T-cell (primary cell): Measurements from ENCODE around the gene UCK2. TPM values are rescaled to one million over a fixed set of nuclear protein-coding genes. Genes with fewer than 3 reads are reported as not detected.

ENCODE experiments used
- ATAC-seq, 4 experiments: fragments of 200-7000 bp in 3 of 4; fragments of 150-1000 bp in 1 of 4; cut with Tn5 transposase; replicated peaks in 1 of 4; 1 replicate in 3 of 4; 2 replicates in 1 of 4; pipeline ENCODE4 v1.10.0; 2021; ENCODE audit warnings: moderate library complexity in 3 of 4, mild to moderate bottlenecking in 2 of 4, moderate number of reproducible peaks in 1 of 4
- CTCF ChIA-PET, 2 donors: fragments of 300-600 bp; sonication (Branson Sonifier 250); formaldehyde crosslinking; loops; one replicate each; lab custom pipeline; 2022; ENCODE audit warnings: antibody characterized with exemption in 2 of 2; lab: Charles Lee
- POLR2A ChIA-PET, 2 donors: fragments of 300-600 bp; sonication (Branson Sonifier 250); formaldehyde crosslinking; loops; one replicate each; lab custom pipeline; 2022; ENCODE audit warnings: antibody characterized with exemption in 2 of 2; lab: Charles Lee
- DNase-seq, 35 experiments: peaks; one replicate each; pipeline versions ENCODE4 v3.0.0 to v3.0.0-alpha.2; 2013 to 2023
- H3K27ac ChIP-seq: one replicate; pipeline ENCODE4 v1.5.1; 2013; ENCODE audit warnings: low read length
- H3K27me3 ChIP-seq, 2 experiments: replicated peaks in 1 of 2; 1 replicate in 1 of 2; 2 replicates in 1 of 2; pipeline versions ENCODE4 v1.6.1 to v1.7.0; 2013; ENCODE audit warnings: low read length in 1 of 2, mixed read lengths in 1 of 2; ENCODE audit not compliant: control insufficient read depth in 2 of 2, insufficient read depth in 2 of 2; ENCODE audit errors: extremely low read depth in 1 of 2
- H3K36me3 ChIP-seq, 2 donors: 1 replicate in 1 of 2; 2 replicates in 1 of 2; pipeline versions ENCODE4 v1.6.1 to v1.7.0; 2013; ENCODE audit warnings: low read length in 1 of 2; ENCODE audit not compliant: control insufficient read depth in 2 of 2, insufficient read depth in 1 of 2; ENCODE audit errors: extremely low read depth in 1 of 2
- H3K4me1 ChIP-seq, 2 experiments: 1 replicate in 1 of 2; 2 replicates in 1 of 2; pipeline versions ENCODE4 v1.6.1 to v1.7.0; 2013; ENCODE audit warnings: low read length in 2 of 2, mixed read lengths in 1 of 2; ENCODE audit not compliant: insufficient read depth in 2 of 2, control insufficient read depth in 1 of 2; ENCODE audit errors: extremely low read depth in 1 of 2
- H3K4me3 ChIP-seq, 2 donors: 1 replicate in 1 of 2; 2 replicates in 1 of 2; pipeline versions ENCODE4 v1.5.1 to v1.7.0; 2013; ENCODE audit warnings: mild to moderate bottlenecking in 2 of 2, low read length in 1 of 2, moderate library complexity in 1 of 2; ENCODE audit not compliant: control insufficient read depth in 1 of 2; ENCODE audit errors: extremely low read depth in 1 of 2
- H3K9me3 ChIP-seq: 2 replicates; pipeline ENCODE4 v1.7.0; 2013
- H3K27ac Mint-ChIP-seq, 2 donors: one replicate each; pipeline ENCODE4 v1.8.0; 2020 to 2021; ENCODE audit warnings: mild to moderate bottlenecking in 2 of 2, mixed read lengths in 2 of 2
- H3K27me3 Mint-ChIP-seq, 2 donors: one replicate each; pipeline ENCODE4 v1.8.0; 2021 to 2022; ENCODE audit warnings: mixed read lengths in 2 of 2
- H3K36me3 Mint-ChIP-seq: one replicate; pipeline ENCODE4 v1.8.0; 2021; ENCODE audit warnings: mixed read lengths
- H3K4me1 Mint-ChIP-seq, 3 donors: one replicate each; pipeline ENCODE4 v1.8.0; 2020 to 2022; ENCODE audit warnings: mixed read lengths in 3 of 3, mild to moderate bottlenecking in 1 of 3
- H3K4me3 Mint-ChIP-seq, 3 donors: one replicate each; pipeline ENCODE4 v1.8.0; 2020 to 2022; ENCODE audit warnings: mild to moderate bottlenecking in 3 of 3, mixed read lengths in 3 of 3, moderate library complexity in 3 of 3
- H3K9me3 Mint-ChIP-seq, 3 donors: one replicate each; pipeline ENCODE4 v1.8.0; 2020 to 2022; ENCODE audit warnings: mixed read lengths in 3 of 3
- WGBS: methylation state at CpG from one replicate; pipeline ENCODE4 v1.1.5; 2013; ENCODE audit warnings: missing lambda C conversion rate; ENCODE audit not compliant: insufficient coverage; 5-methylcytosine and 5-hydroxymethylcytosine counted together
- total RNA-seq, 35 experiments: library from RNA in 6 of 35; stranded (reverse) in 6 of 35; fragments of 120-200 nt in 1 of 35; gene quantifications; one replicate each; pipeline versions ENCODE4 v1.2.1 to v1.2.4 and lab custom pipeline; 2013 to 2026

The UCK2 gene
- total RNA-seq, 5 donors from 2014 or later (not counting 1 experiment from before 2014, with no cell fraction given): 2.8 to 9.0 (median 6.9) TPM

DNA sequence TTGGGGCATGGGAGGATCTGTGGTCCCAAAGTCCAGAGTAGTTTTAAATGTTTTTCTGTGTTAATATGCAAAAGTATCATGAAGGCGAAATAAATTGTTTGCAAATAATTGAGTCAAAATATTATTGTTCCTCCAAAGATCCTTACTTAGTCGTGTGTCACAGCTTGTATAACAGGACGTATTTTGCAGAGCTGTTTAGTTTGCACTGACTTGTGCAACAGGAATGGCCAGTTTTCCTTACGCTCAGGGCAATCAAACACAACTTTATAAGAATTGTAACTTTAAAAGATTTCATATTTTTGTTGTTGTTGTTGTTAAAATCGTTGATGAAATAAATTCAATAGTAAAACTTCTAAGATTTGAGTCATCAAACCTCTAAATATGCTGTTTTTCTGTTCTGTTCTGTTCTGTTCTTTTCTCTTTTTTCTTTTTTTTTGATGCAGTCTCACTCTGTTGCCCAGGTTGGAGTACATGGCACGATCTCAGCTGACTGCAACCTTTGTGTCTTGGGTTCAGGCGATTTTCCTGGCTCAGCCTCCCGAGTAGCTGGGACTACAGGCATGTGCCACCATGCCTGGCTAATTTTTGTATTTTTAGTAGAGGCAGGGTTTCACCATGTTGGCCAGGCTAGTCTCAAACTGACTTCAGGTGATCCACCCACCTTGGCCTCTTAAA lies 60.6 kb downstream of the UCK2 start:
- ATAC-seq: no peak
- Mint-ChIP-seq H3K4me3 (no peak overlapping the region), H3K27ac (no peak overlapping the region)

DNA sequence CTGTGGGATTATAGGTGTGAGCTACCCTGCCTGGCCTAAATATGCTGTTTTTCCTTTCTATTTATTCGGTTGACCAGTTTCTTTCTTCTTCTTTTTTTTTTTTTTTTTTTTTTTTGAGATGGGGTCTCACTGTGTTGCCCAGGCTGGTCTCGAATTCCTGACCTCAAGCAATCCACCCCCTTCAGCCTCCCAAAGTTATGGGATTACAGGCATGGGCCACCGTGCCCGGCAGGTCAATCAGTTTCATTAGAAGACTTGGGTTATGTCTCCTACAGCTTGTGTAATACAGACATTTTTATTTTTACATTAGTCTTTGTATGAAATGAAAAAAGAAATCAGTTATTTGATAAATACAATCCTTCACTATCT lies 61.1 kb downstream of the UCK2 start:
- Histone ChIP-seq H3K4me1 (no peaks in the 10 kb centered on the region), H3K4me3 (no peak overlapping the region), H3K27ac (no peak overlapping the region), H3K9me3 (no peaks in the 10 kb centered on the region), H3K36me3 (no peaks in the 10 kb centered on the region), H3K27me3 (no peaks in the 10 kb centered on the region)
- no peaks in the 10 kb centered on the region for H3K9me3 Mint-ChIP-seq
- WGBS: no CpG with 5 or more reads among the region's 4 CpGs
- ATAC-seq (no peak), DNase-seq (no peak)
- no peaks in the 10 kb centered on the region for H3K4me1 Mint-ChIP-seq
- no peak overlapping the region for H3K27ac Mint-ChIP-seq
- H3K36me3 Mint-ChIP-seq: peaks cover 5% of the 10 kb centered on the region
- POLR2A ChIA-PET: no interaction called here
- peaks cover 0 to 3% of the 10 kb centered on the region in 2 donors for H3K27me3 Mint-ChIP-seq
- CTCF ChIA-PET: no interaction called here
- no peak overlapping the region for H3K4me3 Mint-ChIP-seq

More for the DNA sequence above, 60.6 kb downstream of the UCK2 start:
- H3K4me1 ChIP-seq: no peaks in the 10 kb centered on the region
- no peaks in the 10 kb centered on the region for H3K9me3 ChIP-seq
- no peak for DNase-seq
- Mint-ChIP-seq H3K36me3 (peaks cover 5% of the 10 kb centered on the region), H3K9me3 (no peaks in the 10 kb centered on the region), H3K27me3 (peaks cover 0 to 3% of the 10 kb centered on the region in 2 donors), H3K4me1 (no peaks in the 10 kb centered on the region)
- H3K36me3 ChIP-seq: no peaks in the 10 kb centered on the region
- H3K27ac ChIP-seq: no peak overlapping the region
- H3K4me3 ChIP-seq: no peak overlapping the region
- POLR2A ChIA-PET: no interaction called here
- CTCF ChIA-PET: no interaction called here
- H3K27me3 ChIP-seq: no peaks in the 10 kb centered on the region
- WGBS: 100% methylated on average over 2 of the region's 8 CpGs

DNA sequence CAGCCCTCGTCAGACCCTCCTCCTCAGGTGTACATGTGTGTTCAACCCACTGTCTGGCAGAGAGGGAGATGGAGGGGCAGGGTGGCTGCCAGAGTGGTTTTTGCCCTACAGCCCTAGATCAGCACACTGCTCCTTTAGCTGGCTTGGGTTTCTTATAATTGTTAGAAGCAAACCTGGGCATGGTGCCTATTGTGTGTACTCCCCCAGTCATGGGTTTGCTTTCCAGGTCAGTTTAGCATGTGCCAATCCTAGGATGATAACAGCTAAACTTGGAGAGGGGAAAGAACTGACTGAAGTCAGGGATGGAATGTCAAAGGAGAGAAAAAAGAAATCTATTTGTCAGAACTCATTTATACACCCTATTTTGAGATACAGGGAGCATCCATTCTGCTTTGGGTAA lies 63.3 kb downstream of the UCK2 start:
- Mint-ChIP-seq H3K9me3 (no peaks in the 10 kb centered on the region), H3K27me3 (peaks cover 0 to 3% of the 10 kb centered on the region in 2 donors), H3K36me3 (peaks cover 7% of the 10 kb centered on the region), H3K4me1 (no peaks in the 10 kb centered on the region), H3K4me3 (no peak overlapping the region), H3K27ac (no peak overlapping the region)
- ChIA-PET CTCF (interaction anchor here in 1 of 2 donors (0.5 kb wide), 1 partner anchor 18 kb away, joined by 5 read pairs; no protein-coding TSS in a partner anchor), POLR2A (no interaction called here)
- H3K4me3 ChIP-seq: no peak overlapping the region
- no peaks in the 10 kb centered on the region for H3K9me3 ChIP-seq
- H3K27ac ChIP-seq: no peak overlapping the region
- H3K27me3 ChIP-seq: no peaks in the 10 kb centered on the region
- no peaks in the 10 kb centered on the region for H3K36me3 ChIP-seq
- ATAC-seq (no peak), DNase-seq (no peak)
- 100% methylated on average over 1 of the region's 1 CpG for WGBS
- no peaks in the 10 kb centered on the region for H3K4me1 ChIP-seq

DNA sequence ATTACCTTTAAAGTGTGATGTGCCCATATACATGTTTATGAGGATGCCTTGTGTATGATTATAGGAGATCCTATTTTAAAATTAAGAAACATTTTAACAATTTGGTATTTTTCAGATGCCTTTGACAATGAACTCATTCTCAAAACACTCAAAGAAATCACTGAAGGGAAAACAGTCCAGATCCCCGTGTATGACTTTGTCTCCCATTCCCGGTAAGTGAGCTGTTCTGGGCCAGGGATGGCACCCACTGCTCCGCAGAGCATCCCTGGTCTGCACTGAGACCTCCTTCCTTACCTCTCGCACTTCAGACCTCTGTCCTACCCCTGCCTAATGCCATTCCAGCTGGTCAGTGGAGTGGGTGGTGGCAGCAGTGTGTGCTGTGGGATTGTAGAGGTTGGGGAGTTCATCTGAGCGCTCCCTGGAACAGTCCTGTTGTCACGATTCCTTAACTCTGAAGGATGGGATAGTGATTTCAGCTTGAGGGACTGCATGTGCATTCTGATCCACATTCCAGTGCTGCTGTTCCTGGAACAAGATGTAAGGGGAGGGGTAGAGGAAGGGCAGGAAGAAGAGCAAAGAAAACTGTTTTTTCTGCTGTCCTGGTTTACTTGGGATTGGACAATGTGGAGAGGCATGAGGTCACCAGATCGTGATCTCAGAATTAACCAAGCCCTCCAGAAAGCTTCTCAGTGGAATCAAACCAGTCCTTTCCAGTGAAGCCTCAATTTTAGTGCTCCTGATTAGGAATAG lies 63.9 kb downstream of the UCK2 start:
- H3K27me3 ChIP-seq: no peaks in the 10 kb centered on the region
- H3K4me1 ChIP-seq: no peaks in the 10 kb centered on the region
- no peak for DNase-seq
- H3K36me3 ChIP-seq: no peaks in the 10 kb centered on the region
- no peaks in the 10 kb centered on the region for H3K9me3 ChIP-seq
- no peak overlapping the region for H3K27ac Mint-ChIP-seq
- POLR2A ChIA-PET: no interaction called here
- WGBS: 100% methylated on average over 3 of the region's 7 CpGs
- H3K4me3 ChIP-seq: no peak overlapping the region
- H3K27me3 Mint-ChIP-seq: peaks cover 0 to 3% of the 10 kb centered on the region in 2 donors
- no peaks in the 10 kb centered on the region for H3K9me3 Mint-ChIP-seq
- H3K36me3 Mint-ChIP-seq: peaks cover 7% of the 10 kb centered on the region
- no peak overlapping the region for H3K27ac ChIP-seq
- no peak overlapping the region for H3K4me3 Mint-ChIP-seq
- CTCF ChIA-PET: interaction anchor here in 1 of 2 donors (0.5 kb wide), 1 partner anchor 17 kb away, joined by 5 read pairs; no protein-coding TSS in a partner anchor
- ATAC-seq: no peak
- no peaks in the 10 kb centered on the region for H3K4me1 Mint-ChIP-seq

DNA sequence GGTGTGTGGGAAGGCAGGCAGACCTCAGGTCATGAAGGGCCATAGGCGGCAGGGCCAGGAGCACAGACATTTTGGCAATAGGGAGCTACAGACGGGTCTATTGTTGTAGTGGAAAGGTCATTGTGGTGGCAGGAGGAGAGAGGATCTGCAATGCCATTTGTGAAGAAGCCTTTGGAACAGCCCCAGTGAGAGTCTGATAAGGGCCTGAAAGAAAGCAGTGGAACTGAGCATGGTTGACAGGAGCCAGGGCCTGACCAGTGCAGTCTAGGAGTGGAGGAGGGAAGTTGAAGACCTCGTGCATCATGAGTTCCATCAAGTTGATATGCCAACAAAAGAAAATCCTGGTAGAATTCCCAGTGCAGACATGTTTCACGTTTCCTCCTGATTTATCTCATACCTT lies 65.5 kb downstream of the UCK2 start:
- DNase-seq (no peak), ATAC-seq (no peak)
- Mint-ChIP-seq H3K9me3 (no peaks in the 10 kb centered on the region), H3K36me3 (peaks cover 7% of the 10 kb centered on the region), H3K4me1 (peaks cover 0 to 6% (median 0%) of the 10 kb centered on the region in 3 donors), H3K27ac (no peak overlapping the region), H3K4me3 (no peak overlapping the region), H3K27me3 (no peaks in the 10 kb centered on the region)
- Histone ChIP-seq H3K36me3 (no peaks in the 10 kb centered on the region), H3K27me3 (no peaks in the 10 kb centered on the region), H3K4me3 (no peak overlapping the region), H3K9me3 (no peaks in the 10 kb centered on the region), H3K4me1 (peaks cover 0 to 7% of the 10 kb centered on the region in 2 experiments), H3K27ac (no peak overlapping the region)
- ChIA-PET POLR2A (no interaction called here), CTCF (no interaction called here)
- whole genome bisulfite sequencing: 74% methylated on average over 3 of the region's 4 CpGs

DNA sequence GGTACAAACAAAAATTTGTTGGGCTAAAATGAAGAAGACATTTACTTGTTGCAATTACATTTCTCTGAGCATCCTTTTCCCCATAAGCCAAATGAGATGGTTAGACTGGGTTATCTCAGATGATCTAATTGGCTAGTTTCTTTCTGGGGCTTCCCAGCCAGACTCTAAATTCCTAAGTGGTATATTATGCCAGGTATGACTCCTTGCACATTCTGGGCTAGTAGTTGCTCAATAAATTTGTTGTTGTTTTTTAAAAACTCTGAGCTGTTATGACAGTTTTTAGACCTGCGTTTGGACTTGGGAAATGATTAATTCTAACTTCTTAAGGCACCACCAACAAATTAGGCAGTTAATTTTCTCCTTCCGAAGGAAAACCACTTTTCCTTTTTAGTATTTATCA lies 66.1 kb downstream of the UCK2 start:
- H3K27ac Mint-ChIP-seq: no peak overlapping the region
- Histone ChIP-seq H3K36me3 (no peaks in the 10 kb centered on the region), H3K9me3 (no peaks in the 10 kb centered on the region), H3K4me1 (peaks cover 0 to 7% of the 10 kb centered on the region in 2 experiments), H3K27me3 (no peaks in the 10 kb centered on the region), H3K27ac (no peak overlapping the region), H3K4me3 (no peak overlapping the region)
- no peaks in the 10 kb centered on the region for H3K27me3 Mint-ChIP-seq
- peaks cover 7% of the 10 kb centered on the region for H3K36me3 Mint-ChIP-seq
- peaks cover 0 to 6% (median 0%) of the 10 kb centered on the region in 3 donors for H3K4me1 Mint-ChIP-seq
- DNase-seq (no peak), ATAC-seq (no peak)
- WGBS: no CpG with 5 or more reads among the region's 2 CpGs
- ChIA-PET CTCF (no interaction called here), POLR2A (no interaction called here)
- no peak overlapping the region for H3K4me3 Mint-ChIP-seq
- no peaks in the 10 kb centered on the region for H3K9me3 Mint-ChIP-seq
